ENCODE measurements around the gene SEC11C. TPM values are rescaled to one million over a fixed set of nuclear protein-coding genes. Genes with fewer than 3 reads are reported as not detected.
A peak's percentile ranks its signal among the peaks of the same experiment; 100 is the strongest.
"Not testable (repeated sequence)": the region's sequence is repeated elsewhere in the genome, so short reads cannot be mapped to it uniquely, and the experiment has no call there.

SEC11C gene
- polyA plus RNA-seq, 3 donors = 69.7 to 74.6 (median 70.6) TPM

DNA sequence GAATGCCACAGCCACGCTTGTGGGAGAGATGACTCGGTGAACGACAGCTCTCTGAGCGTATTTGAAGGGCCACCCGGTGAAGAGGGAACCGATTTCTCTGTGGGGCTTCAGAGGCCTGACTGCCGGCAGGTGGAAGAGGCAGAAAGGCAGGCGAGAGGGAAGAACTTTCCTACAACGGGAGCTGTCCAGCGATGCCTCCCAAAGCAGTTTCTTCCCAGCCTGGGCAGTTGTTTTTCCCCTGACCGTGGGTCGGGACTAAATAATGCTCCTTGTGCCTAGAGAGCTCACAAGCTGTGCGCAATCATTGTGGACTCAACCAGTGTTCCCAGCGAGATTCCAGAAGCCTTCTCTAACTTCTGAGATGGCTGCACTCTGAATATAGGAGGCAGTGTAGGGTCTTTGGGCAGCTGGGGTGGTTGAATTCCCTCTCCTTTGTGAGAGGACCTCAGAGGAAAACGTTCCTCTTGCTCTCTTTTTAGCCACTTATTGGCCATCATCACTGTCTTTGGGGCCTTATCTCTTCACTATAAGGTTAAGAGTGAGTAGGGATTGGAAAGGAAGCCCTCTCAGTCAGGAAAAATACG is 710 bp downstream of the SEC11C start:
- peak in 9 of 11 donors; percentile 7 to 38 (median 24) for DNase-seq (ENCODE audit: extremely low read depth in 1 of 11, low read depth in 9 of 11, low spot score in 4 of 11)

DNA sequence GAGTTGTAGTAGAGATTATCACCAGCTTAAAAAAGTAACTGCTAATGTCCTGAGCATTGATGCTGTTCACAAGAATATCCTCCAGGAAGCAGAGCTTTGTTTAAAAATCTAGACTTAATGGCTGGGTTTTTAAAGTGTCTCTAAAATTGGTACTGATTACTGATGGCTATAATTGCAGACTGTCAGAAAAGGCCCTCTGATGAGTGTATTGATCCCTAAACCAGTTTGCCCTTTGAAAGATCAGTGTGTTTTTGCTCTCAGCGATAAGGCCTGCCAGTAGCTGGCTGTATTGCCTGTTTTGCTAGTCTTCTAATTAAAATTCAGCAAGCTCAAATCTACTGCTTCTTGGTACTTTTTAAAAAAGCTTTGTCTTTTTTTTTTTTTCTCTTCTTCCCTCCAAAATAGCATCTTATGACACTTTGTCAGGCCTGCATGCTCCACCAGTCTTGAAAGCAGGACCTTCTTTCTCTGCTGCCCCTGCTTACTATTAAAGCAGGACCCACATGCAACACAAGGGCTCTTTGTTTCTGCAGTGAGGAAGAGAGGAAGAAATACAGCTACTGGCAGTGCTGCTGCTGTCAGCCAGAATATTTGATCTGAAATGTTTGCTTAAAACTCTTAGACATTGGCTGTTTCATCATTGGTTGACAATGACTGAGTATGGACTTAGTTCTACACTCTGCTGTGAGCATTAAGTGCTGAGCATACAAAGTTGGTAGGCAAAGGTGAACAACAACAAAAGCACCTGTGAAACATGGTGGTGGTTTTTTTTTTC is 1.8 kb downstream of the SEC11C start:
- DNase-seq (ENCODE audit: extremely low read depth in 1 of 11, low read depth in 9 of 11, low spot score in 4 of 11) = no peak

DNA sequence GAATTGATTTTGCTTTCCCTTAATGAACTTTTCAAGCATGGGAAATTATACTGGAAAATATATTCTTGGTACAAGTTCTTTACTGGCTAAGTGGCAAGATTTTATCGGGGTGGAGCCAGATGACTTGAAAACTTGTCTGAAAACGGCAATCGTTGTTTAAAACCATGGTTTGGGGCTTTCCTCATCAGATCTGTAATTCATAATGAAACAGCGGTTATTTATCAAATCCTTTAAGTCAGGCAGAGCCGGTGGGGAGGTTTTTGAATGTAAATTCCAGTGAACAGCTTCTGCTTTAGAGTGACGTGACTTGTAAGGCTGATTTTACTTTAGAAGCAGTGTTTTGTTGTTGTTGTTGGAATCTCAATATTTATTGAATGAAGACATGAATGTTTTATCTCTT is 2.6 kb downstream of the SEC11C start:
- DNase-seq (ENCODE audit: extremely low read depth in 1 of 11, low read depth in 9 of 11, low spot score in 4 of 11) = no peak

DNA sequence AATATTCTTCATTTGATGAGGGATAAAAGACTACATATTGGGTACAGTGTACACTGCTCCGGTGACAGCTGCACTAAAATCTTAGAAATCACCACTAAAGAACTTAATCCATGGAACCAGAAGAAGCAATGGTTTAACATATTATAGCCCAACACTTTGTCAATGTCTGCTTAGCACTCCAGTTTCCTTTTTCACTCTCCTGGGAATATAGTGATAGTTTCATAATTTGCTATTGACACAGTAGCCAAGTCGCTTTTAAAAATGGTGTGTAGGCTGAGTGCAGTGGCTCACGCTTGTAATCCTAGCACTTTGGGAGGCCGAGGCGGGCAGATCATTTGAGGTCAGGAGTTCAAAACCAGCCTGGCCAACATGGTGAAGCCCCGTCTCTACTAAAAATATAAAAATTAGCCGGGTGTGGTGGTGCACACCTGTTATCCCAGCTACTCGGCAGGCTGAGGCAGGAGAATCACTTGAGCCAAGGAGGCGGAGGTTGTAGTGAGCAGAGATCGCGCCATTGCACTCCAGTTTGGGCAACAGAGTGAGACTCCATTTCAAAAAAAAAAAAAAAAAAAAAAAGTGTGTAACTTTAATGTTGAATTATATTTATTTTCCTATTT is 3.2 kb downstream of the SEC11C start:
- DNase-seq (ENCODE audit: extremely low read depth in 1 of 11, low read depth in 9 of 11, low spot score in 4 of 11) = not testable (repeated sequence)

DNA sequence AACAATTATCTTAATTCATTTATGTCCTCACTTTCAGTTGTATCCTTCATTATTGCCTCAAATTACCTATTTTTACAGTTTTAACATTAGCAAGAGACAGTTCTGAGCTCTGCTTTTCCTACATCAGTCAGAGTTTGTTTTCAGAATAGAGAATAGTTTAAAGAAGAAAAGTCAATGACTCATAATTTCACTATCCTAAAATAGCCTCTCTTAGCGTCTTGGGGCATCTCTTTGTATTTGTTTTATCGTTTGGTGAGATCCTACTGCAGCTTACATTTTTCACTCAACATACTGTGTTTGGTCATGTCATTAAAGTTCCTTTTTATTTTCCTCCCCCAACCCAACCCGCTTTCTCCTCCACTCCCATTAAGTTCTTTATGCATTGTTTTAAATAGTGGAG is 3.8 kb downstream of the SEC11C start:
- no peak for DNase-seq (ENCODE audit: extremely low read depth in 1 of 11, low read depth in 9 of 11, low spot score in 4 of 11)

DNA sequence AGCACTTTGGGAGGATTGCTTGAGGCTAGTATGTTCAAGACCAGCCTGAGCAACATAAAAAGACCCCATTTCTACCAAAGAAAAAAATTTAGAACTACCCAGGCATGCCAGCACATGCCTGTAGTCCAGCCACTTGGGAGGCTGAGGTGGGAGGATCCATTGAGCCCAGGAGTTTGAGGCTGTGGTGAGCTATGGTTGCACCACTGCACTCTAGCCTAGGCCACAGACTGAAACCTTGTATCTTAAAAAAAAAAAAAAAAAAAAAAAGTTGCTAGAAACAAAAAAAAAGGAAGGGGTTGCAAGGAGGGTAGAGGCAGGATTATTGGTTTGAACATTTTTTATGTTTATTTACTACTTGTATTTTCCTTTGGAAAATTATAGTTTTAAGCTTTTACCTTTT is 4.8 kb downstream of the SEC11C start:
- DNase-seq (ENCODE audit: extremely low read depth in 1 of 11, low read depth in 9 of 11, low spot score in 4 of 11) = no peak

DNA sequence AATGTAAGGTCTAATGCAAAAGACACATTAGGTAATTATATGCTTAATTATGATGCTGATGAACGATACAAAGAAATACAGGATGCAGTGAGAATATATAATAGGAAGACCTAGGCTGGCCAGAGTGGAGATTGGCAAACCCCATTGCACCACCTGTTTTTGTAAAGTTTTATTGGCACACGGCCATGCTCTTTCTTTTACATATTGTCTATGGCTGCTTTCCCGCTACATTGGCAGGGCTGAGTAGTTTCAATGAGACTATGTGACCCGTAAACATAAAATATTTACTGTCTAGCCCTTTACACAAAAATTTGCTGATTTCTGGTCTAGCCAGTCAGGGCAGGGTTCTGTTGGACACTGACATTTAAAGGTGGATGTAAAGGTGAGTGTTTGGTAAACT is 5.4 kb downstream of the SEC11C start:
- DNase-seq (ENCODE audit: extremely low read depth in 1 of 11, low read depth in 9 of 11, low spot score in 4 of 11) = no peak

DNA sequence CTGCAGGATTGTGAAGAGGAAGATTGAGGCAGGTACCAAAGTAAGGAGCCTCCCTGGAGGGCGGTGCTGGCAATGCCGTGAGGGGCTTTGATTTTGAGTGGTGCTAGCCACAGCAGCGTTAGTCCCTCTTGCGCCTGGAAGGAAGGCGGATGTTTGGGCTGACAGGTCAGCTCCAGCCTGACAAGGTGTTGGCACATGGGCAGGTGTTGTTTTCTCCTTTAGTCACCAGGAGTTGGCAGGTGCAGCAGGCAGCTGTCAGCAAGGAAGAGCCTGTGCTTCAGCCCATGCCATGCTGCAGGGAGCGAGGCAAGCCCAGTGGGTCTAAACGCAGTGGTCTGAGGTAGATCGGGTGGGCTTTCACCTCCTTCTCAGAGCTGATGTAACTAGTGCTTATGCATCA is 8.5 kb downstream of the SEC11C start:
- no peak for DNase-seq (ENCODE audit: extremely low read depth in 1 of 11, low read depth in 9 of 11, low spot score in 4 of 11)

DNA sequence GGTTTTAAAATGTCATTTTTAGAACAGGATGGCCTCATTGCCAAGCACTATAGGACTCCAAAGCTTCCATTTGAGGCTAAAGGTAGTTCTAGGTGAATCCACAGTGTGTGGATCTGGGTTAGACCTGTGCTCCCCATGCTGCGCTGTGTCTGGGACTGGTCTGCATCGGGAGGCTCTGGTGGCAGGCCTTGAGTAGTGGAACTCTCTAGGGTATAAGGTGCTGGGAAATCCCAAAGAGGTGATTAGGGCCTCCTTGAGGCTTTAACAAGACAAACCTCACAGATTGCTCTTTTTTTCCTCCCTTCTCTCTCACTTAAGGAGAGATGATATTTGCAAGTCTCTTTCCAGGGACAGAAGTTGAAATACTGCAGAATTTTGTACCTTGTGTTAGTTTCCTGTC is 9.3 kb downstream of the SEC11C start:
- no peak for DNase-seq (ENCODE audit: extremely low read depth in 1 of 11, low read depth in 9 of 11, low spot score in 4 of 11)

DNA sequence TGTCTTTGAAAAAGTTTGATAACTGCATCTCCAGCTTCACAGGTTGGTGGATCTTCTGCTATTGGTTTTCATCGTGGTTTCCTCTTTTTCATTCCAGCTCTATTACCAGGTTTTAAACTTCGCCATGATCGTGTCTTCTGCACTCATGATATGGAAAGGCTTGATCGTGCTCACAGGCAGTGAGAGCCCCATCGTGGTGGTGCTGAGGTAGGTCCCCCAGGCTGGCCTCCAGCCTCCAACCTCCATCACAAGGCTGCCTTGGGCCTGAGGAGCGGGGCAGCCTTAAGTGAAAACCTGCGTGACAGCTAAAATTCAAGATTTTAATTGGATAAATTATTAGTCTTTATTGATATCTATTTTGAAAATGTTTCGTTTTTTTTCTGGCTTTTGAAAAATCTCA is 9.7 kb downstream of the SEC11C start:
- no peak for DNase-seq (ENCODE audit: extremely low read depth in 1 of 11, low read depth in 9 of 11, low spot score in 4 of 11)

DNA sequence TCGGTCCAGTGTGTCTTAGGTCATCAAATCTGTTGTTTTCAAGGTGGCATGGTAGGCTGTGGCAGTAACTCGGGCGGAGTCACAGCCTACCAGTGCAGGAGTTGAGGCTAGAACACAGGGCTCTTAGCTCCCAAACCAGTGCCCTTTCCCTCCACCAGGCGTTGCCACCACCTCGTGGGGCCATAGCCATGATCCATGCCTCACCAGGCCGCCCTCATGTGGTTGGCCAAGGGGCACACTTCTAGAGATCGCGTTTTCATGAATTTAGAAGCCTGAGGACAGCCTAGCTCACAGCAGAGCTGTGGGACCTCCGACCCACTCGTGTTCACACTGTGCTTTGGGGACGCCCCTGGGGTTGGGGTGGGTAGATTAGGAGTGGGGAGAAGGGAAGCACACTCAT is 10.6 kb downstream of the SEC11C start:
- DNase-seq (ENCODE audit: extremely low read depth in 1 of 11, low read depth in 9 of 11, low spot score in 4 of 11) = no peak

DNA sequence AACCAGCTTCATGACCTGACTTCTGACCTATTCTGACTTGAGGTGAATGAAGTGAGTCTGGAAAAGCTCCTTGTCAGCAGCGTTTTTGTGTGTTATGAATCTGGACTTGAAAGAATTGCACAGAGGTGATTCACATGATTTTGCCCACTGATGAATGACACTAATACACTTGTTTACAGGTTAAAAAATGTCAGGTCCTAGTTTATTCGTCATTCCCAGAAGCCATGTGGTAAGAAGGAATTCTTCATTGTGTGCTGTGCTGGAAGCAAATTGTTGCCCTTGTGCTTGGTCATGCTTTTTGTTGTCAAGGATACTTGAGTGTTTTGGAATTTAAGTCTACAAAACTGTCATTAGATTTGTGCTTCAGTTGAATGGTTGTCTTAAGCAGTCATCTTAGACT is 15.5 kb downstream of the SEC11C start:
- no peak for DNase-seq (ENCODE audit: extremely low read depth in 1 of 11, low read depth in 9 of 11, low spot score in 4 of 11)

DNA sequence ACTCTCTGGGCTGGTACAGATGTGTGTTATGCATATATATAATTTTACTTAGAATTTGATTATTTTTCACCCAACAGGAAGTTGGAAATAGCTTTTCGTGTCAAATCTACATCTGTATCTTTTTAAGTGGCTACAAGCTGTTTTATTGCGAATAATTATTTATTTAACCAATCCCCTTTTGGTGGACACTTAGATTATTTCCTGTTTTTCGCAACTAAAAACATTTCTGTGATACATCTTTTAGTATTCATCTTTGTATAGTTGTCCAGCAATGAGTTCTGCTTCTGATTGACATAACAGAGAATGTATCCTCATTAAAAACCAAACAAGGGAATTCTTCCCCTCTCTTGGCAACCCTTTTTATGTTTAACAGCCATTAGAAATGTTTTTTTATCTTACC is 16.6 kb downstream of the SEC11C start:
- DNase-seq (ENCODE audit: extremely low read depth in 1 of 11, low read depth in 9 of 11, low spot score in 4 of 11) = no peak

DNA sequence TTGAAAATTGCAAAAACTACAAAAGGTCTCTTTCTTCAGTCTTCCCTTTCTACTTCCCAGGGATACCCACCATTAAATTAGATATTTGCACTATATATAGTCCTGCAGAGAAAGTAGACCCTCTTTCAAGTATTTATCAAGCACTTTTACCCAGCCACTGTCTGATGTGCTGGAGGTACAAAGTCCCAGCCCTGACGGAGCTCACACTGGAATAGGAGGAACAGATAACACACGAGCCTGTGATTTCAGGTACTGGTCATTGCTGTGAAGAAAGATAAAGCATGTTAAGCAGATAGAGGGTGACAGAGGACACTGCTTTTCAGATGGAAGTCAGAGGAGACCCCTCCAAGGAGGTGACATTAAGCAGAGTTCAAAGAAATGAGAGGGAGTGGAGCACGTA is 19.6 kb downstream of the SEC11C start:
- no peak for DNase-seq (ENCODE audit: extremely low read depth in 1 of 11, low read depth in 9 of 11, low spot score in 4 of 11)

DNA sequence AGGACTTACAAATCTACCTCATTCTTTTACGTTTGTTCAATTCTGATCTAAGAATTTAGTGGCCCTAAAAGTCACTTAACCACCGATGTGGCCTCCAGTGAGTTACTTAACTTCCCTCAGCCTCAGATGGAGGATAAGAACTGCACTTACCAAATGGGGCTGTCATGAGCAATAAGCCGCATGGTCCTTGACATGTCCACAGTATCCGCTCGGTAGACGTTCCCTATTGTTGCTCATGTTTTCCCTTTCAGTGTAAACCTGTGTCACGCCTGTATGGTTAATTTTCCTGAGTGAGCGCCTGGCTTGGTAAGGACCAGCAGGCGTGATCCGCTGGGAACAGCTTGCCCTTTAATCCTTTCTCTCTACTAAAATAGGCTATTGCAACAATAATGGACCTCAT is 20.3 kb downstream of the SEC11C start:
- DNase-seq (ENCODE audit: extremely low read depth in 1 of 11, low read depth in 9 of 11, low spot score in 4 of 11) = no peak

DNA sequence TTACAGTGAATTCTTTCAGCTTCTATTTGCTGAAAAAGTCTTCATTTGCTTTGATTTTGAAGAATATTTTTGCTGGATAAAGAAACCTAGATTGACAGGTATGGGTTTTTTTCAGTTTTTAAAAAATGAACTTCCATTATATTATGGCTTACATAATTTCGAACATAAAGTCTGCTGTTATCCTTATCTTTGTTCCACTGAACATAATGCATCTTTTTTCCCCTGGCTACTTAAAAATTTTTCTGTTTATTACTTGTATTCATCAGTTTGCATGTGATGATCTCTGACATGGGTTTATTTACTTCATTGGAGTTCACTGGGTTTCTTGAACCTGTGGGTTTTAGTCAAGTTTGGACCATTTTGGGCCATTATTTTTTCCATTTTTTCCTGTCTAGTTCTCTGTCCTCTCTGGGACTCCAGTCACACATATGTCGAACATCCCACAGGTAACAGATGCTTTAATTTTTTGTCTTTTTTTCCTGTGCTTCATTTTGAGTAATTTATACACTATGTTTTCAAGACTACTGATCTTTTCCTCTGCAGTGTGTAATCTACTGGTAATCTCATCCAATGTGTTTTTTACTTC is 33.1 kb downstream of the SEC11C start:
- no peak for DNase-seq (ENCODE audit: extremely low read depth in 1 of 11, low read depth in 9 of 11, low spot score in 4 of 11)

DNA sequence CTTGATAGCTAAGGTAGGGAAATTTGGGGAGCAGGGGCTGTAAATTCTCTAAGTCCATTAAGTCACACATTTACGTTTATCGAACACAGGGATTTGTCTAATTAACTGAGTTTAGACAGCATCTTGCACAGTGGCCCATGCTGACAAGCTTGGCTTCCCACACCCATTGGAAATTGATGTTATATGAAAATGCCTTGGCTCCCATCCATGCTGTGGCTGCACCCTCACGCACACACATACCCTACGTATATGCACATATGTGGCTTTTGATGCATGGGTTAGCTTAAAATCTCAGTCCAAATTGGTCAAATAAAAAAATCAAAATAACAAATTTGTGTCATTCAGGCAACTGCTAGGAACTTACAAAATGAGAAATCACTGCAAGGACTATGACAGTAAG is 37.8 kb downstream of the SEC11C start:
- DNase-seq (ENCODE audit: extremely low read depth in 1 of 11, low read depth in 9 of 11, low spot score in 4 of 11) = no peak

DNA sequence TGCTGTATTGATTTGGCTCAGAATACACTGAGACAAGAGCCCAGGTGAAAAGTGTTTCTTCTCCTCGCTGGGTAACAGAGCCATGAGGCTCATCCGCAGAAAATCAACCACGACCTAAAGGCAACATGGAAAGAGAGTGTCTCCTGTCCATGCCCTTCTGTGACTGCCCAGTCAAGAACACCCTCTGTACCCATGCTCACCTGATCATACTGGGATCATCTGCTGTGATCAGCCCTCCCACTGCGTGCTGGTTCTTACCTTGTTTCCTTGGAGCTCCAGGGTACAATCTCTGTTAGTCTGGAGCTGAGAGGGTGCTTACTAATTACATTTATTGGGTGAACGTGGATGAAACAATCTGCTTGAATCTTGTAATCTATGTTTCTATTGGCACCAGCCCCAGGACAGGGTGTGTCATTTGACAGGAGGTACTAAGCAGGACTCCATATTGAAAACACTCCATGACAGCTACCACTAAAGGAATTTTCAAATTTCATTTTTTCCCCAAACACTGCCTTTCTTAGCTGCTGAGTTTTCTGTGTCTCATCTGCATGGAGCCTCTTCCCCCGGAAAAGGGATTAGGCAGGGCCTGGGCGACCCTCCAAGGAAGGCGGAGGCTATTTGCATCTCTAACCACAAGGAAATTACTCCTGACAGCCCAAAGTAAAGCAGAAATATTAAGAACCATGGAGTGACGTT is 40.6 kb downstream of the SEC11C start:
- peak in 1 of 11 donors; percentile 3 for DNase-seq (ENCODE audit: extremely low read depth in 1 of 11, low read depth in 9 of 11, low spot score in 4 of 11)

DNA sequence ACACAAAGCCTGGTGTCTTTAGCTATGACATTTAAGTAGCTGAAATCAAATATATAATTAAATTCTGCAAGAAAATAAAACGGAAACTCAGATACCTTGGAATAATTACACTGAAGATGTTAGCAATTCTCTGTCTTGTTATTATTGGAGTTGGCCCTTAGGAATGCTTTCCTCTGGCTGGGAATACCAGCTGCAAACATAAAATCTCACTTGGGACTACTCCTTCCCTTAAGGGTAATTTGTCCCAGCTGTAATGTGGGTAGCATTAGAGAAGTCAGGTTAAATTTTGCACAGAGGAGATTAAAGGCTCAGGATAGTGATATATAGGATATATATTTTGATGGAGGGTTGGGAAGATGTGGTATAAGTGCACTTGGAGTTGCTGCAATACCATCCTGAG is 43.0 kb downstream of the SEC11C start:
- no peak for DNase-seq (ENCODE audit: extremely low read depth in 1 of 11, low read depth in 9 of 11, low spot score in 4 of 11)

DNA sequence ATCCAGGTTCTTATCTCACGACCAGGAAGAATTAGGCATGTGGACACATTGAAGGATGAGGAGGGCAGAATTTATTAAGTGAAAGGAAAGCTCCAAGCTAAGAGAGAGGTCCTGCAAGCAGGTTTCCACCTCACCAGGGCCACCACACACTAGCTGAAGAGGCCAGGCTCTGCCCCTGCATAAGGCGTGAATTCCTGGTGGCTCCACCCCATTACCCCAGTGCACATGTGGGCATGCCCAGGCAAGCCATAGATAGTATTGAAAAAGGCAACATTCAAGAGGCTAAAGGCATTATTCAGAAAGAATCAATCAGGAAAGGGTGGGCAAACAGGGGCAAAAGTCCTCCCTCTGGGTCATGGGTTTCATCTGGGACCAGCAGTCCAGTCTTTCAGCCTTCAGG is 49.3 kb downstream of the SEC11C start:
- DNase-seq (ENCODE audit: extremely low read depth in 1 of 11, low read depth in 9 of 11, low spot score in 4 of 11) = no peak
